ENCODE data around the gene GYPB. TPM values are rescaled to one million over a fixed set of nuclear protein-coding genes. Genes with fewer than 3 reads are reported as not detected.
"Not testable (repeated sequence)": the region's sequence is repeated elsewhere in the genome, so short reads cannot be mapped to it uniquely, and the experiment has no call there.

GYPB gene
- total and polyA plus RNA-seq, 2 donors (not counting 1 experiment from before 2014, with no cell fraction given), result not detected

- H3K27me3 ChIP-seq (ENCODE audit: control insufficient read depth, insufficient read depth, low read length); H3K4me3 ChIP-seq (replicated peaks in 1 of 4; ENCODE audit: control extremely low read depth in 1 of 4, insufficient read depth in 1 of 4, low read depth in 3 of 4, low read length in 4 of 4); H3K9ac ChIP-seq (ENCODE audit: insufficient read depth, low read length); H3K4me2 ChIP-seq (ENCODE audit: extremely low read depth, insufficient read depth, low read length); H3K36me3 ChIP-seq (ENCODE audit: control insufficient read depth, insufficient read depth, low read length); DNase-seq (ENCODE audit: low read depth in 2 of 2); H3K4me1 ChIP-seq (ENCODE audit: control insufficient read depth, extremely low read depth, insufficient read depth, low read length); H3K79me2 ChIP-seq (ENCODE audit: control insufficient read depth, insufficient read depth, low read length); H3K27ac ChIP-seq (ENCODE audit: insufficient read depth, low read length); H3K9me3 ChIP-seq (ENCODE audit: control insufficient read depth, insufficient read depth, low read depth, low read length); H2AFZ ChIP-seq (ENCODE audit: low read length); H4K20me1 ChIP-seq (ENCODE audit: control insufficient read depth, extremely low read depth, insufficient read depth, low read length): not testable (repeated sequence)
Measured at GRCh38 chr4:143991761-143992160, 27.4 kb downstream of the GYPB start.

GRCh38 chr4:143990717-143991116 is 28.5 kb downstream of the GYPB start:
- not testable (repeated sequence) for H3K4me2 ChIP-seq (ENCODE audit: extremely low read depth, insufficient read depth, low read length); H3K4me1 ChIP-seq (ENCODE audit: control insufficient read depth, extremely low read depth, insufficient read depth, low read length); H3K27me3 ChIP-seq (ENCODE audit: control insufficient read depth, insufficient read depth, low read length); H3K9me3 ChIP-seq (ENCODE audit: control insufficient read depth, insufficient read depth, low read depth, low read length); H3K4me3 ChIP-seq (replicated peaks in 1 of 4; ENCODE audit: control extremely low read depth in 1 of 4, insufficient read depth in 1 of 4, low read depth in 3 of 4, low read length in 4 of 4); H3K27ac ChIP-seq (ENCODE audit: insufficient read depth, low read length); H2AFZ ChIP-seq (ENCODE audit: low read length); H4K20me1 ChIP-seq (ENCODE audit: control insufficient read depth, extremely low read depth, insufficient read depth, low read length); H3K36me3 ChIP-seq (ENCODE audit: control insufficient read depth, insufficient read depth, low read length); DNase-seq (ENCODE audit: low read depth in 2 of 2); H3K79me2 ChIP-seq (ENCODE audit: control insufficient read depth, insufficient read depth, low read length); H3K9ac ChIP-seq (ENCODE audit: insufficient read depth, low read length)

GRCh38 chr4:143986180-143986579 is 33.0 kb downstream of the GYPB start:
- no peaks in the 10 kb centered on the region for H3K27me3 ChIP-seq (ENCODE audit: control insufficient read depth, insufficient read depth, low read length)
- H4K20me1 ChIP-seq (ENCODE audit: control insufficient read depth, extremely low read depth, insufficient read depth, low read length), result no peaks in the 10 kb centered on the region
- H3K9me3 ChIP-seq (ENCODE audit: control insufficient read depth, insufficient read depth, low read depth, low read length), result no peaks in the 10 kb centered on the region
- TF ChIP-seq CTCF (conservative IDR thresholded peaks at IDR 0.05 in 1 of 2, IDR thresholded peaks at IDR 0.05 in 1 of 2; ENCODE audit: low read depth in 1 of 2, low read length in 2 of 2), result no peak
- no peak for TF ChIP-seq EZH2 (IDR thresholded peaks at IDR 0.05; ENCODE audit: low read length, missing control alignments)
- H3K36me3 ChIP-seq (ENCODE audit: control insufficient read depth, insufficient read depth, low read length), result no peaks in the 10 kb centered on the region
- H2AFZ ChIP-seq (ENCODE audit: low read length), result no peak overlapping the region
- H3K4me2 ChIP-seq (ENCODE audit: extremely low read depth, insufficient read depth, low read length), result no peak overlapping the region
- H3K4me3 ChIP-seq (replicated peaks in 1 of 4; ENCODE audit: control extremely low read depth in 1 of 4, insufficient read depth in 1 of 4, low read depth in 3 of 4, low read length in 4 of 4), result no peak overlapping the region
- H3K79me2 ChIP-seq (ENCODE audit: control insufficient read depth, insufficient read depth, low read length), result no peaks in the 10 kb centered on the region
- H3K27ac ChIP-seq (ENCODE audit: insufficient read depth, low read length), result no peak overlapping the region
- no peak for DNase-seq (ENCODE audit: low read depth in 2 of 2)
- no peaks in the 10 kb centered on the region for H3K4me1 ChIP-seq (ENCODE audit: control insufficient read depth, extremely low read depth, insufficient read depth, low read length)
- H3K9ac ChIP-seq (ENCODE audit: insufficient read depth, low read length), result no peak overlapping the region

- H2AFZ ChIP-seq (ENCODE audit: low read length); H3K36me3 ChIP-seq (ENCODE audit: control insufficient read depth, insufficient read depth, low read length); H3K4me2 ChIP-seq (ENCODE audit: extremely low read depth, insufficient read depth, low read length); H3K79me2 ChIP-seq (ENCODE audit: control insufficient read depth, insufficient read depth, low read length); H3K9me3 ChIP-seq (ENCODE audit: control insufficient read depth, insufficient read depth, low read depth, low read length); H3K27me3 ChIP-seq (ENCODE audit: control insufficient read depth, insufficient read depth, low read length); H4K20me1 ChIP-seq (ENCODE audit: control insufficient read depth, extremely low read depth, insufficient read depth, low read length); H3K4me3 ChIP-seq (replicated peaks in 1 of 4; ENCODE audit: control extremely low read depth in 1 of 4, insufficient read depth in 1 of 4, low read depth in 3 of 4, low read length in 4 of 4); H3K27ac ChIP-seq (ENCODE audit: insufficient read depth, low read length); H3K9ac ChIP-seq (ENCODE audit: insufficient read depth, low read length); H3K4me1 ChIP-seq (ENCODE audit: control insufficient read depth, extremely low read depth, insufficient read depth, low read length): not testable (repeated sequence)
- DNase-seq (ENCODE audit: low read depth in 2 of 2), result peak; percentile 3
Measured at GRCh38 chr4:143980776-143981175, 38.4 kb downstream of the GYPB start.

- H3K4me3 ChIP-seq (replicated peaks in 1 of 4; ENCODE audit: control extremely low read depth in 1 of 4, insufficient read depth in 1 of 4, low read depth in 3 of 4, low read length in 4 of 4); H3K9ac ChIP-seq (ENCODE audit: insufficient read depth, low read length); H3K27ac ChIP-seq (ENCODE audit: insufficient read depth, low read length); H3K36me3 ChIP-seq (ENCODE audit: control insufficient read depth, insufficient read depth, low read length); H4K20me1 ChIP-seq (ENCODE audit: control insufficient read depth, extremely low read depth, insufficient read depth, low read length); H3K4me1 ChIP-seq (ENCODE audit: control insufficient read depth, extremely low read depth, insufficient read depth, low read length); H2AFZ ChIP-seq (ENCODE audit: low read length); H3K27me3 ChIP-seq (ENCODE audit: control insufficient read depth, insufficient read depth, low read length); H3K4me2 ChIP-seq (ENCODE audit: extremely low read depth, insufficient read depth, low read length); H3K9me3 ChIP-seq (ENCODE audit: control insufficient read depth, insufficient read depth, low read depth, low read length); H3K79me2 ChIP-seq (ENCODE audit: control insufficient read depth, insufficient read depth, low read length); DNase-seq (ENCODE audit: low read depth in 2 of 2): not testable (repeated sequence)
Measured at GRCh38 chr4:143975527-143975926, 43.7 kb downstream of the GYPB start.

- not testable (repeated sequence) for H3K79me2 ChIP-seq (ENCODE audit: control insufficient read depth, insufficient read depth, low read length); H3K4me2 ChIP-seq (ENCODE audit: extremely low read depth, insufficient read depth, low read length); DNase-seq (ENCODE audit: low read depth in 2 of 2)
Measured at GRCh38 chr4:143974021-143974420, 45.2 kb downstream of the GYPB start.

More at GRCh38 chr4:143974021-143974420, 45.2 kb downstream of the GYPB start:
- not testable (repeated sequence) for H3K36me3 ChIP-seq (ENCODE audit: control insufficient read depth, insufficient read depth, low read length); H3K9me3 ChIP-seq (ENCODE audit: control insufficient read depth, insufficient read depth, low read depth, low read length); H3K27me3 ChIP-seq (ENCODE audit: control insufficient read depth, insufficient read depth, low read length); H3K9ac ChIP-seq (ENCODE audit: insufficient read depth, low read length); H2AFZ ChIP-seq (ENCODE audit: low read length); H4K20me1 ChIP-seq (ENCODE audit: control insufficient read depth, extremely low read depth, insufficient read depth, low read length); H3K4me1 ChIP-seq (ENCODE audit: control insufficient read depth, extremely low read depth, insufficient read depth, low read length); H3K27ac ChIP-seq (ENCODE audit: insufficient read depth, low read length); H3K4me3 ChIP-seq (replicated peaks in 1 of 4; ENCODE audit: control extremely low read depth in 1 of 4, insufficient read depth in 1 of 4, low read depth in 3 of 4, low read length in 4 of 4)

Measured in fibroblast of lung (primary cell).